NT2/D1 (cell line): ENCODE results near the gene HSD17B4.

ENCODE experiments used
- SUZ12 ChIP-seq: IDR thresholded peaks from 2 replicates; pipeline ENCODE4 v1.6.1; 2011; ENCODE audit not compliant: insufficient read length, insufficient read depth; ENCODE audit errors: extremely low read depth
- YY1 ChIP-seq: IDR thresholded peaks from 2 replicates; pipeline ENCODE4 v1.6.1; 2011; ENCODE audit not compliant: insufficient read length, insufficient read depth
- ZNF274 ChIP-seq: IDR thresholded peaks from 2 replicates; pipeline ENCODE4 v1.6.1; 2011; ENCODE audit warnings: mild to moderate bottlenecking, low read depth, low read length

- TF ChIP-seq ZNF274 (no peak), YY1 (no peak), SUZ12 (no peak)
These were observed 68.9 kb downstream of the HSD17B4 start for GRCh38 chr5:119521232-119521631.
